Prostate gland (tissue), 2 donors: Measurements from ENCODE around the gene STXBP3. TPM values are rescaled to one million over a fixed set of nuclear protein-coding genes. Genes with fewer than 3 reads are reported as not detected.

Experiments
- DNase-seq: peaks from one replicate; pipeline ENCODE4 v3.0.0-alpha.2; 2019; ENCODE audit warnings: low spot score
- H3K27ac ChIP-seq, 2 donors: fragments of 200-600 bp; sonication (generic); 2 replicates each; pipeline ENCODE4 v1.5.1; 2017 to 2019
- H3K27me3 ChIP-seq: fragments of 200-600 bp; sonication (generic); replicated peaks from 2 replicates; pipeline ENCODE4 v1.5.1; 2019; ENCODE audit not compliant: insufficient read depth
- H3K36me3 ChIP-seq, 2 donors: fragments of 200-600 bp; sonication (generic); 1 replicate in 1 of 2; 2 replicates in 1 of 2; pipeline versions ENCODE4 v1.5.1 to v1.8.1; 2017 to 2019
- H3K4me1 ChIP-seq: fragments of 200-600 bp; sonication (generic); replicated peaks from 2 replicates; pipeline ENCODE4 v1.5.1; 2019
- H3K4me3 ChIP-seq, 2 donors: fragments of 200-600 bp; sonication (generic); 2 replicates each; pipeline ENCODE4 v1.5.1; 2017 to 2019
- H3K9me3 ChIP-seq: fragments of 200-600 bp; sonication (generic); 2 replicates; pipeline ENCODE4 v1.5.1; 2017
- CTCF ChIP-seq, 4 experiments: fragments of 200-600 bp in 2 of 4; fragments of 450-650 bp in 2 of 4; sonication (generic) in 2 of 4; IDR thresholded peaks; 1 replicate in 3 of 4; 2 replicates in 1 of 4; pipeline ENCODE4 v1.5.1; 2016 to 2019; ENCODE audit warnings: antibody characterized with exemption in 4 of 4, mild to moderate bottlenecking in 2 of 4, moderate library complexity in 2 of 4
- POLR2A ChIP-seq: fragments of 450-650 bp; IDR thresholded peaks from one replicate; pipeline ENCODE4 v1.6.1; 2016; ENCODE audit warnings: antibody characterized with exemption, mild to moderate bottlenecking
- POLR2AphosphoS5 ChIP-seq: sonication (generic); formaldehyde crosslinking; IDR thresholded peaks from one replicate; pipeline ENCODE4 v1.6.1; 2017; ENCODE audit warnings: antibody characterized with exemption
- WGBS: methylation state at CpG from one replicate; pipeline ENCODE4 v1.1.5; 2018; 5-methylcytosine and 5-hydroxymethylcytosine counted together
- intact Hi-C: fragments of 100-400 bp; cut with DNase I; formaldehyde crosslinking; loops from one replicate; pipeline ENCODE4 v1.14.2; 2022
- total RNA-seq, 2 donors: library from RNA; depleted of rRNA; stranded (reverse); fragments of >200 nt; gene quantifications; one replicate each; pipeline ENCODE4 v1.1.0, GENCODE V29; 2016

Gene STXBP3
- total RNA-seq, 2 donors from 2014 or later = 41.1 to 55.4 TPM

DNA sequence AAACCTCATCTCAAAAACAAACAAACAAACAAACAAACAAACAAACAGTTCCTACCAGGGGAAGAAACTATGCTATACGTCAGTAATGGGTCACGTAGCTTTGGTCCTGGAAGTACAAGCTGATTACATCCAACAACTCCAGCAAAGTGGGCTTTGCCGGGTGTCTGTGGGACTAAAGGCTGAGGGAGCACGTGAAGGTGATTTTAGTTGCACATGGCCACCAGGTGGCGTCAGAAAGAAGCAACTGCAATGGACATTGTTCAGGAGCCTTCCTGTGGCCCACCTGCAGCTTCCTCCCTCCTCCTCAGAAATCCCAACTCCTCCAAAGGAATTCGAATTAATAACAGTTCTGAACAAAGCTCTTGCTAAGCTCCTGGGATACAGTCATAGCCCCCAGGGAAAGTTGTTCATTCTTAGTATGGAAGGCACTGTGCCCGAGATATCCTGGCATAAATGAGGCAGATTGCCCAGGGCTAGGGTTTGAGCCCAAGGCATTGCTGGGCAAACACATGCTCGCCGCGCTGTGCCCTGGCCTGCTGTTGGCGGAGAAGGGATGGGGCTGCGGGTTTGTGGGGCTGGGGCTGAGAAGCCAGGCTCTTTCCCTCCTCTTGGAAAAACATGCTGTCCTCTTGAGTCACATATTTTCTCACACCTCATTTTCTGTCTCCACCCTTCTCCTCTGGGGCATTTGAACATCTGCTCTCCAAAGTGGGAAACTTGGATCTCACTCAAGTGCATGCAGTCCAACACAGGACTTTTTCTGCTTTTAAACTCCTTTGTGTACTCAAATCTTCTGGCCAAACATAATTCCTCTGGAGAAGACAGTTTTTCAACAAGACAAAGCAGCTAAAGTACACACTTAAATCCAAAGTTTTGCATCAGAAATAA, 81.8 kb downstream of the STXBP3 start:
- no peak for TF ChIP-seq POLR2A
- peak; percentile 74 to 87 (median 80) for TF ChIP-seq CTCF (IDR thresholded peaks at IDR 0.05)
- peak; percentile 20 for TF ChIP-seq POLR2AphosphoS5
- no peaks in the 10 kb centered on the region for H3K27me3 ChIP-seq
- 5% methylated on average over 12 of the region's 12 CpGs for WGBS
- H3K27ac ChIP-seq = peak overlapping the region; percentile 42 to 54
- H3K9me3 ChIP-seq = no peaks in the 10 kb centered on the region
- DNase-seq = peak; percentile 82
- peaks cover 6% of the 10 kb centered on the region for H3K4me1 ChIP-seq
- intact Hi-C loops = loop anchor here (1.0 to 5.0 kb wide), 3 partner anchors 48 to 136 kb away; partner anchors contain the start of genes GPSM2 and PRPF38B
- H3K36me3 ChIP-seq = no peaks in the 10 kb centered on the region
- no peak overlapping the region for H3K4me3 ChIP-seq

- H3K27me3 ChIP-seq = no peaks in the 10 kb centered on the region
- no peak overlapping the region for H3K4me3 ChIP-seq
- DNase-seq = no peak
- peaks cover 6% of the 10 kb centered on the region for H3K4me1 ChIP-seq
- TF ChIP-seq CTCF (IDR thresholded peaks at IDR 0.05) (no peak), POLR2AphosphoS5 (no peak), POLR2A (no peak)
- intact Hi-C loops = loop anchor here (2.0 to 5.0 kb wide), 2 partner anchors 47 to 137 kb away; partner anchors contain the start of genes GPSM2 and PRPF38B
- H3K9me3 ChIP-seq = no peaks in the 10 kb centered on the region
- peak overlapping the region; percentile 42 to 68 for H3K27ac ChIP-seq
- no peaks in the 10 kb centered on the region for H3K36me3 ChIP-seq
- 75% methylated on average over 6 of the region's 6 CpGs for WGBS
These were observed 83.0 kb downstream of the STXBP3 start for GRCh38 chr1:108829498-108829916.

DNA sequence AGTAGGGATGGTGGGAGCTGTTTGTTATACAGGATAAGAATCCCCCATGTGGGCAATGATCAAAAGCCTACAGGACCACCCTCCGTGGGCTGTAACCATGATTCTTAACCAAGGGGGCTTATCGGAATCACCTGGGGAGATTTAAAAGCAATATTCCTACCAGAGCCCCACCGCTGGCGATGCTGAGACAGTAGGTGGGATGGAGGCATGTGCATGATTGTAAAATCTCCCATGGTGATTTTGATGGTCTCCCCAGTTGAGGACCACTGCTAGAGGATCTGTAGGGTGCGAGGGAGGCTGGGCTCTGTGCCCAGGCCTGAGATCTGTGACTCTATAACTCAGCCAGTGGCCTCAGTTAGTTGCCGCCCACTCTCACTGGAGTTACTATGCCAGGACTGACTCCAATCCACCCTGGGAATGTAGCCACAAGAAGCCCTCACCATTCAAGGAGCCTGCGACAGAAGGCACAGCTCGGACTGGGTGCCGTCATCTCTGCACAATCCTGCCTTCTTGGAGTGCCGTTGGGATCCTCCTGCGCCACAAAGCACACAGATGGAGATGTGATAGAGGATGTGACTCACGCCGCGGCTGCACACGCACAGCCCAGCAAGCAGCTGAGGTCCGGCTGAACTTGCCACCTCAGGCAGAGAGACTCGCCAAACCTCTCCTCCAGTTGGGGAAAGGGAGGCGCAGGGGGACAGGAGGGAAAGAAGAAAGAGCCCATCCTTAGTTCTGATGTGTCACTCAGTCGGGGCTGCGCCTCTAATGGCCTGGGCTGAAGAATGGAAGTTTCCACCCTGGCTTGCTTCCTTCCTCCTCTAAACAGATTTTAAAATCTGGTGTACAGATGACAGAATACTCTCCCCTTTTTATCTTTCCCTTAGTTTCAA, 83.9 kb downstream of the STXBP3 start:
- peak; percentile 35 for DNase-seq
- TF ChIP-seq CTCF (IDR thresholded peaks at IDR 0.05) (no peak), POLR2AphosphoS5 (peak; percentile 46)

DNA sequence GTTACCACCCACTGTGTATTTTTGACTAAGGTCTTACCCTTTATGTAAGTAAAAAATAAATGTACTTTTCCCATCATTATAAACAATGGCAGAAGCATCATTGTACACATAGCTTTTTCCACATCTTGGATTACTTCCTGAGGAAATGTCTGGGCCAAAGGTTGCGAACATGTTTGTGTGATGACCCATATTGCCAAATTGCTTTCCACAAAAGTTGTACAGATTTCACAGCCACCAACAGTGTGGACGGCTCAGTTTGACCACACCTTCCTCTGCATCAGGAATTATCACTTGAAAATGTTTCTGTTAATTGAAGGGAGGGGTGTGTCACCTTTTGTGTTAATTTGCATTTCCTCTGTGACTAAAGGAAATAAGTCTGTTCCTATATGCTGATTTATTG, 84.8 kb downstream of the STXBP3 start:
- intact Hi-C loops = no loop called here
- Histone ChIP-seq H3K36me3 (no peaks in the 10 kb centered on the region), H3K4me1 (peaks cover 6% of the 10 kb centered on the region), H3K27me3 (no peaks in the 10 kb centered on the region), H3K9me3 (no peaks in the 10 kb centered on the region), H3K4me3 (no peak overlapping the region), H3K27ac (peak overlapping the region; percentile 42 to 68)
- DNase-seq = no peak
- 39% methylated on average over 2 of the region's 2 CpGs for WGBS
- TF ChIP-seq POLR2AphosphoS5 = no peak
- no peak for TF ChIP-seq POLR2A

More for the DNA sequence above, 83.9 kb downstream of the STXBP3 start:
- H3K4me1 ChIP-seq = peaks cover 6% of the 10 kb centered on the region
- H3K36me3 ChIP-seq = no peaks in the 10 kb centered on the region
- WGBS = 35% methylated on average over 20 of the region's 20 CpGs
- no peaks in the 10 kb centered on the region for H3K9me3 ChIP-seq
- intact Hi-C loops = no loop called here
- H3K27ac ChIP-seq = peak overlapping the region; percentile 42 to 68
- no peaks in the 10 kb centered on the region for H3K27me3 ChIP-seq
- no peak overlapping the region for H3K4me3 ChIP-seq

GRCh38 chr1:108832929-108833328, 86.5 kb downstream of the STXBP3 start:
- Histone ChIP-seq H3K27ac (no peak overlapping the region), H3K4me1 (peaks cover 6% of the 10 kb centered on the region), H3K9me3 (no peaks in the 10 kb centered on the region), H3K4me3 (no peak overlapping the region), H3K36me3 (no peaks in the 10 kb centered on the region), H3K27me3 (no peaks in the 10 kb centered on the region)
- intact Hi-C loops = no loop called here
- 100% methylated on average over 2 of the region's 2 CpGs for WGBS
- DNase-seq = no peak
- no peak for TF ChIP-seq CTCF (IDR thresholded peaks at IDR 0.05)
- no peak for TF ChIP-seq POLR2AphosphoS5
- TF ChIP-seq POLR2A = no peak
